GM19240 (cell line): Measurements from ENCODE around the gene HGD.
"Not testable (repeated sequence)": the region's sequence is repeated elsewhere in the genome, so short reads cannot be mapped to it uniquely, and the experiment has no call there.

Experiments used
- DNase-seq: peaks from one replicate; pipeline ENCODE4 v3.0.0; 2011; ENCODE audit warnings: low spot score; ENCODE audit not compliant: insufficient read length

The HGD gene

GRCh38 chr3:120680193-120680894, 1.7 kb downstream of the HGD start:
- no peak for DNase-seq

DNA sequence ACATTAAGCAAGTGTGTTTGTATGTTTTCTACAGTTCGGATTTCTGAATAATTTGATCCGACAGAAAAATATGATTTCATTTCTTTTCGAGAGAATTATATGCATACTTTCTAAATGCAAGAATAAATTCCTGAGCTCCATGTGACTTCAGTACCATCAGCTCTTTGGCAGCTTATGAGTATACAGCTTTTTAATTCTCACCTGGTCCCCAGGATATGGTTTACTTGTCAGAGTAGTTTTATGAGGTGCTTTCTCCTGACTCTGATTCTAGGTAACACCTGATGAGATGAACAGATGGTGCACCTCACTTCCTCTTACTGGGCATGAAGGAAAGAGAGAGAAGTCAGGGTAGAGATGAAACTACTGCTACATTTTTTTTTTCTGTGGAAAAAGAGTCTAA, 3.1 kb downstream of the HGD start:
- DNase-seq: no peak

- no peak for DNase-seq
Measured at GRCh38 chr3:120678331-120678947, 3.6 kb downstream of the HGD start.

- not testable (repeated sequence) for DNase-seq
Measured at GRCh38 chr3:120677193-120677592, 4.8 kb downstream of the HGD start.

DNA sequence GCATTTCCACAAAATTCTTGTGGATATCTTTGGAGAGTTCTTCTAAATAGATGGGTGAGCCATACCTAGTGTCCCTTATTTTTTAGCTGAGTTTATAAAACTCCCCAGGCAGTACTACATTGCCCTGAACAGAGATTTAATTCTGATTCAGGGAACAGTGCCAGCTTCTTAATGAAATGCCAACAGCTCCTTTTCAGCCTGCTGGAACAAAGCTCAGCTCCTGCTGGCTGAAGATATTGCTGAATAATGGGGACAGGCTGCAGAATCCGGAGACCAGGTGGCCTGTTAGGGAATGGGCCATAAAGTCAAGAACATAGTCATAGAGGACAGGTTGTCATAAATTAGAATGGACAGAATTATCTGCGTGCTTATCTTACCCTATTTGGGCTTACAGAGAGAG, 8.9 kb downstream of the HGD start:
- DNase-seq: no peak

- DNase-seq: no peak
Measured at GRCh38 chr3:120670576-120670975, 11.5 kb downstream of the HGD start.

DNA sequence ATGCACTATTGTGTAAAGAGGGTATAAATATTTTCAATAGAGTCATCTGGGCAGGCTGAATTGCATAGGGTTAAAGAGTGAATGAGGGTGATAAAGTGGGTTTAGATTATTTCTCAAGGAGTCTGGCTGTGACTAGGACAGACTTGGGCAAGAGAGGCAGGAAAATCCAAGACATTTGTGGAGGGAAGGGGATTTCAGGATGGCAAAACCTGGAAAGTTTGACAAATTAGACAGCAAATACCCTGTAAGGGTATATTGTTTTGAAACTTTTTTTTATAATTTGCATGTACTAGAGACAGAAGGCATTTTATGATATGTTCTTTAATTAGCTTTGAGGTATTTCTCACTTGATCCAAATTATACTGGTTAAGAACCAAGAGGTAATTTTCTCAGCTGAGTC, 17.1 kb downstream of the HGD start:
- DNase-seq: no peak

DNA sequence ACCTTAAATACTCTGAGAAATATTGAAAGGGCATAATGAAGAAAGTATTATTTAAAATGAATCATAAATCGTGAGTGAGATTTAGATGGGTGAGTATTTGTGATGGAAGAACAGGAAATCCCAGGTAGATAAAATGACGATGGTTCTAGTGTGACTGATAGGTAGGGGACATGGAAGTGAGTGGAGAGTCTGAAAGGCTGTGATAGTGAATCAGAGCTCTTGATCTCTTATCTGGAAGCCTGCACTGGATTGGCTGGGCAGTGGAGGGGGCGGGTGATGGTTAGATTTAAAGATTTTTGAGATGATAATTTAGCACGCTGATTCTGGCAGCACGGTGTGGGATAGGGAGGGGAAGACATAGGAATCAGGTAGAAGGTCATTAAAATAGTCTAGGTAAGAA, 20.1 kb downstream of the HGD start:
- no peak for DNase-seq

DNA sequence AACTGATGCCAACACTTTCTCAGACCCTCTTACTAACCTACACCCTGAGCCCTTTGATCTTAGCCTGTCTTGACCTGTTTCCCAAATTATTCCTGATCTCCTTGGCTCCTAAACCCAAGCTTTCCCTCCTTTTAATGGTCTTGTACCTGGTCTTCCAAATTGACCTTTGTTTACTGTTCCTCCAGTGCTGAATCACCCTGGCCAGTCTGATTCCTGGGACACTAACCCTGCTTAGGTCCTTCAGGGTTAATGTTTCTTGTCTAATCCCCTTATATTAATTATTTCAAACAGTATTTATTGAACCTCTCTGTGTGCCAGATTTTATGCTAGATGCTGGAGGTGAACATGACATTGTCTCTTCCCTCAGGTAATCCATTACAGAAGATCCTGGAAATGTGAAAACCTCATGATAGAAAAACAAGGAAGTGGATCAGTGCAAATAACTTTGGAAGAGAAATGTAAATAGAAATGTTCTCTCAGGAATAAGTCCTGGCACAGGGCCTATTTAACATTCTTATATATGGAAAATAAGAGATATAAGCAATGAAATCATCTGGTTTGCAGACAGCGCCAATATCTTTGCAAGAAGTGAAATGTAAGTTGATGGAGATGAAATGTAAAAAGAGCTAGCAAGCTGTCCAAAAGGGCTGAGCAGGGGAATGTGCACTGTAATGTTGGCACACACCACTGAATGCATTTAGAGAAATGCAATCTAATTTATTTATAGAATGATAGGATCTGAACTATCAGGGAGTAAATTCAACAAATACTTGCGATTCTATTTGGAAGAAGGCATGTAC, 20.7 kb downstream of the HGD start:
- DNase-seq: no peak

GRCh38 chr3:120659834-120660233, 22.2 kb downstream of the HGD start:
- DNase-seq: no peak

DNA sequence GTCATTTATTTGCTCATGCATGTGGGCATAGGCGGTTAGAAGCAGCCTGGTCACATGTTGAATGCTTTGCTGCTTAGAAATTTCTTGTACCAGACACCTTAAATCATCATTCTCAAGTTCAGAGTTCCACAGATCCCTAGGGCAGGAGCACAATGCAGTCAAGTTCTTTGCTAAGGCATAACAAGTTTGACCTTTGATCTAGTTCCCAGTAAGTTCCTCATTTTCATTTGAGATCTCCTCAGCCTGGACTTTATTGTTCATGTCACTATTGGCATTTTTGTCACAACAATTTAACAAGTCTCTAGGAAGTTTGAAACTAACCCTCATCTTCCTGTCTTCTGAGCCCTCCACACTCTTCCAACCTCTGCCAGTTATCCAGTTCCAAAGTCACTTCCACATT, 22.8 kb downstream of the HGD start:
- no peak for DNase-seq

GRCh38 chr3:120652896-120653545, 29.0 kb downstream of the HGD start:
- no peak for DNase-seq

DNA sequence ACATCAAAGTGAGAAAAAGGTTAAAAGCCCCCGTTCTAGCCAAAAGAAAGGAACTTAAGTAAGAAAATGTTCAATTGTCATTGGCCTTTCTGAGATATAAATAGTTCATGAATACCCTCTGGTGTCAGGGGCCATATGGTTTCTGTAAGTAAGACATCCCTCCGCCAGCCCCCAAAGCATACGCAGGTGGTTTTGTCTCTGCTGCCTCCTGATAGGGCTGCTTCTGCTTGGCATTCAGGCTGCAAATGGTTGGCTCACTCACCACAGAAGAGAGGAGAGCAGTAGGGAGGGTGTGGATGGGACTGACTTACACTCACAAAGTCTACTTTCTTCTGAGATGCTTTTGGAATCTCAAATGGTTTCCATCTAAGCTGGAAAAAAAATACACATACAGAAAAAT, 29.8 kb downstream of the HGD start:
- no peak for DNase-seq

DNA sequence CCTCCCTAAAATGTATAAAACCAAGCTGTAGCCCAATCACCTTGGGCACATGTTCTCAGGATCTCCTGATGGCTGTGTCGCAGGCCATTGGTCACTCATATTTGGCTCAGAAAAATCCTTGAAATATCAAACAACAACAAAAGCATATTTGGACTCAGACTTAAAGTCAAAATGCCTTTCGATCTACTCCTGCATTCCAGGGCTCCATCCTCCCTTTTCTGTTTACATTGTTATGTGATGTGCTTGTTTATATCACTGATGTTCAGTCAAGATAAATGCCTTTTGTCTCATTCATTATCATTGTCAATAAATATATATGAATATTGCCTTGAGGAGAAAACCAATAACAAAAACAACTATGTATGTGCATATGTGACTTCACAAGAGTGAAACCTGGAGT, 31.7 kb downstream of the HGD start:
- DNase-seq: no peak

- no peak for DNase-seq
Measured at GRCh38 chr3:120649830-120650233, 32.2 kb downstream of the HGD start.

DNA sequence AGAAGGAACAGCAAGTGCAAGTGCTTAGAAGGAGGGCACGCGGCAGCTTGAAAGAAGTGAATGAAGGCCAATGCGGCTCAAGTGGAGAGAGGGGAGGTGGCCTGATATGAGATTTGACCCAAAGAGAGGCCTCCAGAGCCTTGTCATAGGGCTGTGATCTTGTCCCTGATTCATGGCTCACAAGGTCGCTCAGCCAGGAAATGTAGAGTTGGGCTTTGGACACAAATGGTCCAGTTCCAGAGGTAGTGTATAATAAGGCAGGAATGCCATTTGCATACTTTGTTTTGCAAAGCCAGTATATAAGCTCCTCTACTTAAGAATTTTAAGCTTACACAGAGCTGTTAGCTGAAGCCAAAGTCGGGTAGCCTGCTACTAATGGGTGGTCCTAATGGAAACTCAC, 33.7 kb downstream of the HGD start:
- DNase-seq: no peak

GRCh38 chr3:120646771-120647432, 35.1 kb downstream of the HGD start:
- DNase-seq: no peak

DNA sequence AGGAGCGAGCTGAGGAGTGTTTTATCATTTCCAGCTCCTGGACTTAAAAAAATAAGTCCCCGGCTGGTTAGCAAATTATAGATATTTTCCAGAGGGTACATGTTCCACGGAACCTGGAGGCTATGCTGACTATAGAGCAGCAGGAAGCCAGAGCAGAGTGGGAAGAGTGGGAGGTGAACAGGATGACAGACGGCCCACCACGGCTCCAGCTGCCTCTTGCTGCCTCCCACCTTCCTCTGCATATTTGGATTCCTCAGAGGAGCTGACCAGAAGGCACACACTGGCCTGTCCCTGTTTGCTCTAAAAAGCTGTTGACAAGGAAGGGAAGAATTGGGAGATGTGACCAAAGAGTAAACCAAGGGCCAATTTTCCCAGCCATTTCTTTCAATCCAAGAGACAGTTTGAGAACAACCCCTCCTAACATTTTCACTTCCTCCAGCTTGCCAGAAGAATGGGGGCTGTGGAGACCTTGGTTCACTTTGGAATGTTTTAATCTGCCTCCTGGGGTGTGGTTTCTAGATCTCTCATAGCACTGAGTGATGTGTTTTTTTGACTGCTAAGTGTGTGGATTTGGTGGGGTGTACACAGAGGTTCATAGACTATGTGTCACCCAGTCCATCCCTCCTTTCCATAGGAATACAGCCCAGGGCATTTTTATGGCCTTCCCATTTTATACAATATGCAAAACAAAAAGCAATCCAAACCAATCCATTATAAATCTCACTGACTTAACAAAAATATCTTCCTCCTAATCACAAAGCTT, 36.8 kb downstream of the HGD start:
- no peak for DNase-seq

DNA sequence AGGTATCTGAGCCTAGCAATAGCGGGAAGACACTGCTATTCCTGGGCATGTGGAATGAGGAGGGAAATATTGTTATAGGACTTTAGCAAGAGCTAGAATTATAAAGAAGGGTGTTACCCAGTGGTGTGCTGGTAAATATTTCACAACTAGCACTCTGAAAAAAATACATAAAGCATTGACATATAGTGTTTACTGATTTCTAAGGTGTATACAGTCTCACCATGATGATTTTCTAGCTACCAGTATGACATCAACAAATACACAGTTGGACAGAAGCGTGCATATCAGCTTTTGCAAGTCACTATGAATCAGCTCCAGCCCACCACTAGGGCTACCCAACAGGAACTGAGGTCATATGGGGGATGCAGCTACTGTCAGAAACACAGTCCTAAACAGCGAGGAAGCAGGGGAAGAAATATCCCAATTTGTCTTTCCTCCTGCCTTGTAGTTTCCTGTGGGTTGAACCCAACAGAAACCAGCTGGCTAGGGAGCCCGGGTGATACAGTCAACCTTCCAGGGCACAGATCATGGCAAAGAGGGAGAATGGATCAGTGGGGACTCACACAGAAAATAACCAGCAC, 39.6 kb downstream of the HGD start:
- DNase-seq: no peak

DNA sequence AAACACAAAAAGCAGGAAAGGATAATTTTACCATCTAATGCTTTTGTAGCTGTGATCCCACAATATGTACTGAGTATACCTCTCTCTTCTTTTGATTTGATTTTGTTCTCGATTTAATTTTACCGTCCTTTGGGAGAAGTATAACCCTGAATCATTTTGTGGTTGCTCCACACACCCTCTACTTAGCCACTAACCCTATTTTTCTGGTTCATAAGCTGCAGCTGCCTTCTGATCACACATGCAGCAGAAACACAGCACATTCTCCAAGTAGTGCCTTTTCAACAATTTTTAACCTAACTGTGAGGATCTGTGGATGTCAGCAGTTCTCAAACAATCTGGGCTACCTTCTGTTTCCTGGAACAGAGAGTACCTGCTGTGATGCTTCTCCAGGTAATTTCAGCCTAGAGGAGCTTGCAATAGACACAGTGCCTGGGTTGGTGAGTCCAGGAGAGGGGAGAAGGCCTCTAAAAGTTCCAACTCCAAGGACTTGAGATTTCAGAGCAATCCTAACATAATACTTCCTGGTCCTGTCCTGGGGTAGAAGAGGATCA, 40.3 kb downstream of the HGD start:
- no peak for DNase-seq
